ENCODE measurements around the gene MARCHF4. TPM values are rescaled to one million over a fixed set of nuclear protein-coding genes. Genes with fewer than 3 reads are reported as not detected.

The MARCHF4 gene
- total and polyA plus RNA-seq, 4 donors = not detected

DNA sequence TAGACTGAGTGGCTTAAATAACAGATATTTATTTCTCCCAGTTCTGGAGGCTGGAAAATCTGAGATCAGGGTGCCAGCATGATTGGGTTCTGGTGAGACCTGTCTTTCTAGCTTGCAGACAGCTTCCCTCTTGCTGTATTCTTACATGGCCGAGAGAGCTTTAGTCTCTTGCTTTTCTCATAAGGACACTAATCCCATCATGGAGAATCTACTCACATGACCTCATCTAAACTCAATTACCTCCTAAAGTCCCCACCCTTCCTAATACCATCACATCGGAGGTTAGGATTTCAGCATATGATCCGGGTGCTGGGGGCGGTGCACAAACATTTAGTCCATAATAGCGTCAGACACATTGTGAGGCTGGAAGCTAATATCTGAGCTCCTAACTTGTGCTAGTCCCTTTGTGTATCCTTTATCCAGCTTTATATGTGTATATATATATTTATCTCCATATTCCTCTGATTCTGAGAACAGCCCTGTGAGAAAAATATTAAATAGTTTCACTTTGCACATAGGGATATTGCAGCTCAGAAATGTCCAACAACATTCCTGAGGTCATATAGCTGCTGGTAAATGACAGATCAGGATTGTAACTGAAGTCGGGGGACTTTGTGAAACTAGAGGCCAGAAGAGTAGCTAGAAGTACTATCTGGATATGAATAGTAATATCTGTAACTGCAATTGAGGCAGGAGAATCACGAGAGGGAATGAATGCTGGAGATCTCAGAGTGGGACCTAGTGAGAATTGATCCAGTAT, 28.9 kb downstream of the MARCHF4 start:
- H3K27ac ChIP-seq (ENCODE audit: low read depth in 1 of 2, low read length in 2 of 2) = no peak overlapping the region
- 68% methylated on average over 7 of the region's 7 CpGs for WGBS
- H3K9ac ChIP-seq (ENCODE audit: low read depth in 1 of 2, low read length in 2 of 2) = no peak overlapping the region
- H3K9me3 ChIP-seq (ENCODE audit: control insufficient read depth in 4 of 4, low read length in 3 of 4) = no peaks in the 10 kb centered on the region
- no peaks in the 10 kb centered on the region for H3K4me1 ChIP-seq (ENCODE audit: control insufficient read depth in 4 of 4, insufficient read depth in 4 of 4, low read length in 3 of 4)
- H3K27me3 ChIP-seq (ENCODE audit: control insufficient read depth in 4 of 4, insufficient read depth in 4 of 4, low read length in 3 of 4) = peaks cover 0 to 4% (median 0%) of the 10 kb centered on the region in 4 donors
- no peak for TF ChIP-seq RAD21 (IDR thresholded peaks at IDR 0.05)
- no peak for TF ChIP-seq YY1 (IDR thresholded peaks at IDR 0.05)
- TF ChIP-seq, protein P1, sequence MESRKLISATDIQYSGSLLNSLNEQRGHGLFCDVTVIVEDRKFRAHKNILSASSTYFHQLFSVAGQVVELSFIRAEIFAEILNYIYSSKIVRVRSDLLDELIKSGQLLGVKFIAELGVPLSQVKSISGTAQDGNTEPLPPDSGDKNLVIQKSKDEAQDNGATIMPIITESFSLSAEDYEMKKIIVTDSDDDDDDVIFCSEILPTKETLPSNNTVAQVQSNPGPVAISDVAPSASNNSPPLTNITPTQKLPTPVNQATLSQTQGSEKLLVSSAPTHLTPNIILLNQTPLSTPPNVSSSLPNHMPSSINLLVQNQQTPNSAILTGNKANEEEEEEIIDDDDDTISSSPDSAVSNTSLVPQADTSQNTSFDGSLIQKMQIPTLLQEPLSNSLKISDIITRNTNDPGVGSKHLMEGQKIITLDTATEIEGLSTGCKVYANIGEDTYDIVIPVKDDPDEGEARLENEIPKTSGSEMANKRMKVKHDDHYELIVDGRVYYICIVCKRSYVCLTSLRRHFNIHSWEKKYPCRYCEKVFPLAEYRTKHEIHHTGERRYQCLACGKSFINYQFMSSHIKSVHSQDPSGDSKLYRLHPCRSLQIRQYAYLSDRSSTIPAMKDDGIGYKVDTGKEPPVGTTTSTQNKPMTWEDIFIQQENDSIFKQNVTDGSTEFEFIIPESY (IDR thresholded peaks at IDR 0.05) = no peak
- TF ChIP-seq, protein P2, sequence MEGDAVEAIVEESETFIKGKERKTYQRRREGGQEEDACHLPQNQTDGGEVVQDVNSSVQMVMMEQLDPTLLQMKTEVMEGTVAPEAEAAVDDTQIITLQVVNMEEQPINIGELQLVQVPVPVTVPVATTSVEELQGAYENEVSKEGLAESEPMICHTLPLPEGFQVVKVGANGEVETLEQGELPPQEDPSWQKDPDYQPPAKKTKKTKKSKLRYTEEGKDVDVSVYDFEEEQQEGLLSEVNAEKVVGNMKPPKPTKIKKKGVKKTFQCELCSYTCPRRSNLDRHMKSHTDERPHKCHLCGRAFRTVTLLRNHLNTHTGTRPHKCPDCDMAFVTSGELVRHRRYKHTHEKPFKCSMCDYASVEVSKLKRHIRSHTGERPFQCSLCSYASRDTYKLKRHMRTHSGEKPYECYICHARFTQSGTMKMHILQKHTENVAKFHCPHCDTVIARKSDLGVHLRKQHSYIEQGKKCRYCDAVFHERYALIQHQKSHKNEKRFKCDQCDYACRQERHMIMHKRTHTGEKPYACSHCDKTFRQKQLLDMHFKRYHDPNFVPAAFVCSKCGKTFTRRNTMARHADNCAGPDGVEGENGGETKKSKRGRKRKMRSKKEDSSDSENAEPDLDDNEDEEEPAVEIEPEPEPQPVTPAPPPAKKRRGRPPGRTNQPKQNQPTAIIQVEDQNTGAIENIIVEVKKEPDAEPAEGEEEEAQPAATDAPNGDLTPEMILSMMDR (IDR thresholded peaks at IDR 0.05; ENCODE audit: low read depth, low read length, missing input control) = no peak
- TF ChIP-seq TAF1 (conservative IDR thresholded peaks at IDR 0.05) = no peak
- TF ChIP-seq, protein P3, sequence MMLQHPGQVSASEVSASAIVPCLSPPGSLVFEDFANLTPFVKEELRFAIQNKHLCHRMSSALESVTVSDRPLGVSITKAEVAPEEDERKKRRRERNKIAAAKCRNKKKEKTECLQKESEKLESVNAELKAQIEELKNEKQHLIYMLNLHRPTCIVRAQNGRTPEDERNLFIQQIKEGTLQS (IDR thresholded peaks at IDR 0.05) = no peak
- no peak for TF ChIP-seq GABPA (IDR thresholded peaks at IDR 0.05 in 1 of 2, conservative IDR thresholded peaks at IDR 0.05 in 1 of 2)
- no peak for TF ChIP-seq HNF4G (IDR thresholded peaks at IDR 0.05)
- TF ChIP-seq JUND (IDR thresholded peaks at IDR 0.05) = no peak
- TF ChIP-seq FOXA2 (IDR thresholded peaks at IDR 0.05) = no peak
- no peak for TF ChIP-seq NR2F2 (IDR thresholded peaks at IDR 0.05)
- no peak for TF ChIP-seq RXRA (IDR thresholded peaks at IDR 0.05)
- no peak for TF ChIP-seq FOXA1 (IDR thresholded peaks at IDR 0.05)
- no peak overlapping the region for H3K4me3 ChIP-seq (ENCODE audit: low read depth in 1 of 3, low read length in 3 of 3)
- no peaks in the 10 kb centered on the region for H3K36me3 ChIP-seq (ENCODE audit: control insufficient read depth in 4 of 4, insufficient read depth in 3 of 4, low read depth in 1 of 4, low read length in 3 of 4)
- no peak for DNase-seq (ENCODE audit: low spot score)

DNA sequence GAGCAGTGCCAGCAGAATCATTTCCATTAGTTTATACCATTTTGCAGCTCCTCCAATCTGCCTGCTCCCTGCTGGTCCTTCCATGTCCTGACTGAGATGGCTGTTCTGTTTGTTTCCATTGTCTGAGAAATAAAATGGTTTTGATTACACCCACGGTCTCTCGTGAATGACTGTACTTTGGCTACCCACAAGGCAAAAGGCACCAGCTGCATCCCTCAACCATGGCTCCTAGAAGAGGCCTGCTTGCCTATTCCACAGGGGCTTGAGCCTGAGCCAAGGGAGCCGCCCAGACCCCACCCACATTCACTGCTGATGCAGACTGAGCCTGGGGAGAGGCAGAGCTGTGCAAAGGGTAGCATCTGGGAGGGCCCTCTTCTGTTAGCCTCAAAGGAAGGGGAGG, 31.2 kb downstream of the MARCHF4 start:
- H3K27ac ChIP-seq (ENCODE audit: low read depth in 1 of 2, low read length in 2 of 2) = no peak overlapping the region
- no peak overlapping the region for H3K4me3 ChIP-seq (ENCODE audit: low read depth in 1 of 3, low read length in 3 of 3)
- no peak overlapping the region for H3K9ac ChIP-seq (ENCODE audit: low read depth in 1 of 2, low read length in 2 of 2)
- no peaks in the 10 kb centered on the region for H3K9me3 ChIP-seq (ENCODE audit: control insufficient read depth in 4 of 4, low read length in 3 of 4)
- no peak for DNase-seq (ENCODE audit: low spot score)
- no peaks in the 10 kb centered on the region for H3K36me3 ChIP-seq (ENCODE audit: control insufficient read depth in 4 of 4, insufficient read depth in 3 of 4, low read depth in 1 of 4, low read length in 3 of 4)
- peaks cover 0 to 3% (median 0%) of the 10 kb centered on the region in 4 donors for H3K27me3 ChIP-seq (ENCODE audit: control insufficient read depth in 4 of 4, insufficient read depth in 4 of 4, low read length in 3 of 4)
- 59% methylated on average over 3 of the region's 3 CpGs for WGBS
- no peaks in the 10 kb centered on the region for H3K4me1 ChIP-seq (ENCODE audit: control insufficient read depth in 4 of 4, insufficient read depth in 4 of 4, low read length in 3 of 4)
- TF ChIP-seq, protein P2 (IDR thresholded peaks at IDR 0.05; ENCODE audit: low read depth, low read length, missing input control) = no peak
- TF ChIP-seq HNF4G (IDR thresholded peaks at IDR 0.05) (no peak), EGR1 (IDR thresholded peaks at IDR 0.05; ENCODE audit: low read depth in 2 of 2) (no peak), TAF1 (conservative IDR thresholded peaks at IDR 0.05) (no peak), GABPA (IDR thresholded peaks at IDR 0.05 in 1 of 2, conservative IDR thresholded peaks at IDR 0.05 in 1 of 2) (no peak), FOXA2 (IDR thresholded peaks at IDR 0.05) (no peak), RXRA (IDR thresholded peaks at IDR 0.05) (no peak), NR2F2 (IDR thresholded peaks at IDR 0.05) (no peak), JUND (IDR thresholded peaks at IDR 0.05) (no peak), HNF4A (conservative IDR thresholded peaks at IDR 0.05) (no peak), SP1 (IDR thresholded peaks at IDR 0.05) (no peak), RAD21 (IDR thresholded peaks at IDR 0.05) (no peak)
- TF ChIP-seq, protein P3 (IDR thresholded peaks at IDR 0.05) = no peak
- TF ChIP-seq, protein P4, sequence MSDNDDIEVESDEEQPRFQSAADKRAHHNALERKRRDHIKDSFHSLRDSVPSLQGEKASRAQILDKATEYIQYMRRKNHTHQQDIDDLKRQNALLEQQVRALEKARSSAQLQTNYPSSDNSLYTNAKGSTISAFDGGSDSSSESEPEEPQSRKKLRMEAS (IDR thresholded peaks at IDR 0.05) = no peak
- TF ChIP-seq, protein P1 (IDR thresholded peaks at IDR 0.05) = no peak

Measured in liver (tissue), 9 donors.